ENCODE measurements around the gene C10orf71.

Gene C10orf71

GRCh38 chr10:49288341-49289065 is 10.5 kb upstream of the C10orf71 start:
- Histone ChIP-seq H3K4me3 (ENCODE audit: low read depth, low read length) (no peak overlapping the region), H3K9me3 (no peaks in the 10 kb centered on the region), H3K36me3 (no peaks in the 10 kb centered on the region), H3K4me1 (peaks cover 3% of the 10 kb centered on the region; the same call in 1 of the 2 replicates), H3K27me3 (no peaks in the 10 kb centered on the region)
- TF ChIP-seq CTCF (IDR thresholded peaks at IDR 0.05; ENCODE audit: low read depth, low read length) = no peak
- DNase-seq = no peak

GRCh38 chr10:49289480-49289879 is 9.5 kb upstream of the C10orf71 start:
- Histone ChIP-seq H3K27me3 (no peaks in the 10 kb centered on the region), H3K36me3 (no peaks in the 10 kb centered on the region), H3K4me1 (peaks cover 3% of the 10 kb centered on the region; the same call in 1 of the 2 replicates), H3K9me3 (no peaks in the 10 kb centered on the region), H3K4me3 (ENCODE audit: low read depth, low read length) (no peak overlapping the region)
- no peak for DNase-seq
- no peak for TF ChIP-seq CTCF (IDR thresholded peaks at IDR 0.05; ENCODE audit: low read depth, low read length)

DNA sequence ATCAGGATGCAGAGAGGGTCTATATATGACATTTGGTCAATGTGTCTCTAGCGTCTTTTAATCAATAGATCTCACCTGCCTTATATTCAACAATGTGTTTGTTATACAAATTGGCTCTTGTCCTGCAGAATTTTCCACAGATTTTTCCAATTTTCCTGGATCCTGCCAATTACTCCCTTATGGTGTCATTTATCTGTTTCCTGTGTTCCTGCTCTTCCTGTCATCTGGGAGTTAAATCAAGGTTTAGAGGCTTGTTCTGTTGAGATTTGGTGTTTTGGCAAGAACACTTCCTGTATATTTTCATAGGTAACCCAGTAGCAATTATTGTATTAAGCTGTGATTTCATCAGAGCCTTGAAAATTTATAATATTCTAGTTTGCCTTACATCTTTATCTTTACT is 8.8 kb upstream of the C10orf71 start:
- Histone ChIP-seq H3K9me3 (no peaks in the 10 kb centered on the region), H3K27me3 (no peaks in the 10 kb centered on the region), H3K4me3 (ENCODE audit: low read depth, low read length) (no peak overlapping the region), H3K4me1 (peaks cover 3% of the 10 kb centered on the region; the same call in 1 of the 2 replicates), H3K36me3 (no peaks in the 10 kb centered on the region)
- TF ChIP-seq CTCF (IDR thresholded peaks at IDR 0.05; ENCODE audit: low read depth, low read length) = no peak
- DNase-seq = no peak

GRCh38 chr10:49290607-49291006 is 8.4 kb upstream of the C10orf71 start:
- H3K9me3 ChIP-seq = no peaks in the 10 kb centered on the region
- DNase-seq = no peak
- no peak for TF ChIP-seq CTCF (IDR thresholded peaks at IDR 0.05; ENCODE audit: low read depth, low read length)

GRCh38 chr10:49292565-49293207 is 6.3 kb upstream of the C10orf71 start:
- peaks cover 3% of the 10 kb centered on the region; the same call in 1 of the 2 replicates for H3K4me1 ChIP-seq
- TF ChIP-seq CTCF (IDR thresholded peaks at IDR 0.05; ENCODE audit: low read depth, low read length) = no peak
- no peaks in the 10 kb centered on the region for H3K36me3 ChIP-seq
- no peak overlapping the region for H3K4me3 ChIP-seq (ENCODE audit: low read depth, low read length)
- DNase-seq = no peak
- H3K27me3 ChIP-seq = no peaks in the 10 kb centered on the region
- H3K9me3 ChIP-seq = no peaks in the 10 kb centered on the region

More at GRCh38 chr10:49290607-49291006, 8.4 kb upstream of the C10orf71 start:
- Histone ChIP-seq H3K4me1 (peaks cover 3% of the 10 kb centered on the region; the same call in 1 of the 2 replicates), H3K4me3 (ENCODE audit: low read depth, low read length) (no peak overlapping the region), H3K36me3 (no peaks in the 10 kb centered on the region), H3K27me3 (no peaks in the 10 kb centered on the region)

- peaks cover 3% of the 10 kb centered on the region; the same call in 1 of the 2 replicates for H3K4me1 ChIP-seq
- no peak for DNase-seq
- H3K9me3 ChIP-seq = no peaks in the 10 kb centered on the region
- no peaks in the 10 kb centered on the region for H3K27me3 ChIP-seq
- H3K4me3 ChIP-seq (ENCODE audit: low read depth, low read length) = no peak overlapping the region
- no peak for TF ChIP-seq CTCF (IDR thresholded peaks at IDR 0.05; ENCODE audit: low read depth, low read length)
- no peaks in the 10 kb centered on the region for H3K36me3 ChIP-seq
These were observed 5.8 kb upstream of the C10orf71 start for GRCh38 chr10:49293208-49293603.

Data from BE2C (cell line).